DOHH2 (cell line): ENCODE measurements around the gene SAMD4A.

ENCODE experiments used
- EZH2phosphoT487 ChIP-seq: fragments of 200-600 bp; sonication (generic); IDR thresholded peaks from 2 replicates; pipeline ENCODE4 v1.6.1; 2017; ENCODE audit warnings: borderline replicate concordance, mild to moderate bottlenecking, antibody characterized with exemption, low read length, moderate library complexity, mixed read lengths
- TF ChIP-seq, protein P1 (sequence below): fragments of 200-600 bp; sonication (generic); IDR thresholded peaks from one replicate; pipeline ENCODE4 v1.5.1; 2014; ENCODE audit warnings: antibody characterized with exemption, mild to moderate bottlenecking, low read depth, low read length; ENCODE audit not compliant: poor library complexity, severe bottlenecking

DNA sequence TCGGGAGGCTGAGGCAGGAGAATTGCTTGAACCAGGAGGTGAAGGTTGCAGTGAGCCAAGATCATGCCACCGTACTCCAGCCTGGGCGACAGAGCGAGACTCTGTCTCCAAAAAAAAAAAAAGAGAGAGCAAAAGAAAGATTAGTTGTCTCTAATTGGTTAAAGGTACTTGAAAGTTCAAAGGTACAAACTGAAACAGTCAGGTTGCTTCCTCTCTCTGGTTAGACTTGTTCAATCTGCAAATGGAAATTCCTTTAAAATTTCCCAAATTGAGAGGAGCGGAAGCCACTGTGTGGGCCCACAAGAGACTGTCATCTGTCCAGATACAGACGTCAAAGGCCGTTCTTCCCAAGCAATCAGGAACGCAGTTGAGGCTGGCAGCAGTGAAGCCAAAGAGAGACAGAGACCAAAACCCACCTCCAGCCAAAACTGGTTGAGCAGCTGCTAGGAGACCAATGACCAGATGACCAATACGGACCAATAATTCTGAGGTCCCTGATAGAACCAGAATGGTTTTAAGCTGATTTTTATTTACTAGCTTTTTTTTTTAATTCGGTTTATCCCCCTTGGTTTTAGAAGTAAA is 272.1 kb downstream of the SAMD4A start:
- TF ChIP-seq, protein P1, sequence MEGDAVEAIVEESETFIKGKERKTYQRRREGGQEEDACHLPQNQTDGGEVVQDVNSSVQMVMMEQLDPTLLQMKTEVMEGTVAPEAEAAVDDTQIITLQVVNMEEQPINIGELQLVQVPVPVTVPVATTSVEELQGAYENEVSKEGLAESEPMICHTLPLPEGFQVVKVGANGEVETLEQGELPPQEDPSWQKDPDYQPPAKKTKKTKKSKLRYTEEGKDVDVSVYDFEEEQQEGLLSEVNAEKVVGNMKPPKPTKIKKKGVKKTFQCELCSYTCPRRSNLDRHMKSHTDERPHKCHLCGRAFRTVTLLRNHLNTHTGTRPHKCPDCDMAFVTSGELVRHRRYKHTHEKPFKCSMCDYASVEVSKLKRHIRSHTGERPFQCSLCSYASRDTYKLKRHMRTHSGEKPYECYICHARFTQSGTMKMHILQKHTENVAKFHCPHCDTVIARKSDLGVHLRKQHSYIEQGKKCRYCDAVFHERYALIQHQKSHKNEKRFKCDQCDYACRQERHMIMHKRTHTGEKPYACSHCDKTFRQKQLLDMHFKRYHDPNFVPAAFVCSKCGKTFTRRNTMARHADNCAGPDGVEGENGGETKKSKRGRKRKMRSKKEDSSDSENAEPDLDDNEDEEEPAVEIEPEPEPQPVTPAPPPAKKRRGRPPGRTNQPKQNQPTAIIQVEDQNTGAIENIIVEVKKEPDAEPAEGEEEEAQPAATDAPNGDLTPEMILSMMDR: no peak
- TF ChIP-seq EZH2phosphoT487: no peak
